DND-41 (cell line): ENCODE measurements around the gene KCNMA1.

ENCODE experiments used
- CTCF ChIP-seq: IDR thresholded peaks from 2 replicates; pipeline ENCODE4 v1.5.1; 2012; ENCODE audit warnings: borderline replicate concordance, low read length, moderate library complexity, mild to moderate bottlenecking; ENCODE audit not compliant: poor library complexity, severe bottlenecking; ENCODE audit errors: extremely low read depth
- EZH2 ChIP-seq: IDR thresholded peaks from 3 replicates; pipeline ENCODE4 v1.6.1; 2012; ENCODE audit warnings: borderline replicate concordance, low read depth, mild to moderate bottlenecking, moderate library complexity, low read length, inconsistent platforms; ENCODE audit not compliant: severe bottlenecking

DNA sequence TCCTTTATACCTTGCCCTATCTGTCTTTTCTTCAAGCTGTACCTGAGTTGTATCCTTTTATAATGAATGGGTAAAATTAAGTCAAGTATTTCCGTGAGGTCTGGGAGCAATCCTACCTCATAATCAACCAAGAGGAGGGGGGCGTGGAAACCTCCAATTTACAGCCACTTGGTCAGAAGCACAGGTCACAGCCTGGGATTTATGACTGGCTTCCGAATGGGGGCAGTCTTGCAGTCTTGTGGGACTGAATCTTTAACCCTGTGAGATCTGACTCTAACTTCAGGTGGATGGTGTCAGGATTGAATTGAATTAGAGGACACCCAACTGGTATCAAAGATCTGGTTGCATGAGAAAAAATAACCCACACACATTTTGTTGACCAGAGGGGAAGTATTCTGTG lies 23.5 kb upstream of the KCNMA1 start:
- TF ChIP-seq EZH2 (no peak), CTCF (no peak)
